GM21786 (cell line): ENCODE measurements around the gene IFITM10.
"Not testable (repeated sequence)": the region's sequence is repeated elsewhere in the genome, so short reads cannot be mapped to it uniquely, and the experiment has no call there.

Experiments used
- ATAC-seq: cut with Tn5 transposase; IDR thresholded peaks from one replicate; pipeline ENCODE4 v1.9.1; 2021; ENCODE audit not compliant: unreplicated experiment

The IFITM10 gene

DNA sequence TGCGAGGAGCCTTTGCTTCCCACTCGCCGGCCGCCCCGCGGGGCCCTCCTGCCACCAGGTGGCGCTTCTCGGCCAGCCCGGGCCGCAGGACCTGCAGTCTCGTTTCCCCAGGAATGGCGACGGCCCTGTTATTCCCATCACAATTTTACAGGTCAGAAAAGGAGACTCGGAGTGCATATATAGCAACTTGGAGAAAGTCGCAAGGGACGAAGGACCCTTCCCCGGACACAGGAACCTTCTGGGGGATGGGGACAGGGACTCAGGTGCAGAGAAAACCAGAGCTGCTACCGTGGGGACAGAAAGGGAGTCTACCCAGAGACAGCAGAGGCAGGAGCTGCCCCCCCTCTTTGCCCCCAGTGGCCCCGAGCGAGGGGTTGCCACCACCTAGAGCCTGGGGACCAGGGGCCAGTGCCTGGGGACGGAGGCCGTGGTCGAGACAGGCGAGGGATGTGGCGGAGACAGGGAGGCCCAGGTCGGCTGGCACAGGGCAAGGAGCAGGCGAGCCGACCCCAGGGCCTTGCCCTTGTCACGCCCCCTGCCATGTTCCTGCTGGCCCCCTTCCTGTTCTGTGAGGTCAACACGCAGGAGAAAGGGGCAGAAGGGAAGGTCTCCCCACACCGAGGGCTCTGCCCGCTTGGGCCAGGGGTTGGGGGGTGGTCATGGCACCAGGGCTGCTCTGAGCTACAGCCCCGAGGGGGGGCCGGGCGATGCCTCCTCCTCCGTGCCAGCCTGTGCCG lies 56.9 kb downstream of the IFITM10 start:
- ATAC-seq = no peak

DNA sequence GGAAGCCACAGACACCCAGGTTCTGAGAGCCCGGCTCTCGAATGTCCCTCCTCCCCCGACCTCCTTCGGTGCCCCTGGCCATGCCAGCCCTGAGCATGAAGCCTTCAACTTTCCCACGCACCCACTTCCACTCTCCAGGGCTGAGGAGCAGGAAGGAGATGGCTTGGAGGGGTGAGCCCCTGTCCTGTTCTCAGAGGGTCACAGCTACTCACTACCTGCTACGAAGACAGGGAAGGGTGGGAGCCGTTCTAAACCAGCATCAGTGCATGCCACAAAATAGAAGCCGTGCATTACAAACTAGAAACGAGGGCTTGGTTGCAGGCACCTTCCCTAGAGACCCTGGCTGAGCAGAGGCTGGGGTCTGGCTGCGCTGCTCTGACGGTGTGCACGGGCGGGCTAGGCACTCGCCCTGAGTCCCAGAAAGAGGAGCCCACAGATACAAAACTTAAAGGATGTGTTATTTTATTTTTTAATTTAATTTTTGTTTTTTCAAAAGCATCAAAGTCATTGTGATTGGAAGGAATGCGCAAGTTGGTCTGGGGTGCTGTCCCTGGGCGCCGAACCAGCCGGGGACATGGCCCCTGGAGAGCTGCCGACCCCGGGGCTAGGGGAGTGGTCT lies 57.6 kb downstream of the IFITM10 start:
- no peak for ATAC-seq

- no peak for ATAC-seq
Measured at GRCh38 chr11:1691878-1692707, 58.3 kb downstream of the IFITM10 start.

- ATAC-seq = no peak
Measured at GRCh38 chr11:1691026-1691877, 59.1 kb downstream of the IFITM10 start.

DNA sequence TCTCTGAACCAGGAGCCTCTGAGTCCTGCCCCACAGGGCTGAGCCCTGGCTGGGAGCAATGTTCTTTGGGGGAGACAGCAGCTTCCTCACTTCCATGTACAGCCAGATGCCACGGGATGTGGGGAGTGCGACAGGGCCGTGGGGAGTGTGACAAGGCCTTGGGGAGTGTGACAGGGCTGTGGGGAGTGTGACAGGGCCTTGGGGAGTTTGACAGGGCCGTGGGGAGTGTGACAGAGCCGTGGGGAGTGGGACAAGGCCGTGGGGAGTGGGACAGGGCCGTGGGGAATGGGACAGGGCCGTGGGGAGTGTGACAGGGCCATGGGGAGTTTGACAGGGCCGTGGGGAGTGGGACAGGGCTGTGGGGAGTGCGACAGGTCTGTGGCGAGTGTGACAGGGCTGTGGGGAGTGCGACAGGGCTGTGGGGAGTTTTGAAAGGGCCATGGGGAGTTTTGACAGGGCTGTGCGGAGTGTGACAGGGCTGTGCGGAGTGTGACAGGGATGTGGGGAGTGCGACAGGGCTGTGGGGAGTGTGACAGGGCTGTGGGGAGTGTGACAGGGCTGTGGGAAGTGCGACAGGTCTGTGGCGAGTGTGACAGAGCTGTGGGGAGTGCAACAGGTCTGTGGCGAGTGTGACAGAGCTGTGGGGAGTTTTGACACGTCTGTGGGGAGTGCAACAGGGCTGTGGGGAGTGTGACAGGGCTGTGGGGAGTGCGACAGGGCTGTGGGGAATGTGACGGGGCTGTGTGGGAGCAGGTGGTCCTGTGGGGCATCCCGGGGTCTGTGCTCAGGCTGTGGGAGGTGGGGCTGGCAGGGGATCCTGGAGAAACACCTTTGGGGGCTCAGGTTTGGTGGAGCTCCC lies 60.0 kb downstream of the IFITM10 start:
- no peak for ATAC-seq

DNA sequence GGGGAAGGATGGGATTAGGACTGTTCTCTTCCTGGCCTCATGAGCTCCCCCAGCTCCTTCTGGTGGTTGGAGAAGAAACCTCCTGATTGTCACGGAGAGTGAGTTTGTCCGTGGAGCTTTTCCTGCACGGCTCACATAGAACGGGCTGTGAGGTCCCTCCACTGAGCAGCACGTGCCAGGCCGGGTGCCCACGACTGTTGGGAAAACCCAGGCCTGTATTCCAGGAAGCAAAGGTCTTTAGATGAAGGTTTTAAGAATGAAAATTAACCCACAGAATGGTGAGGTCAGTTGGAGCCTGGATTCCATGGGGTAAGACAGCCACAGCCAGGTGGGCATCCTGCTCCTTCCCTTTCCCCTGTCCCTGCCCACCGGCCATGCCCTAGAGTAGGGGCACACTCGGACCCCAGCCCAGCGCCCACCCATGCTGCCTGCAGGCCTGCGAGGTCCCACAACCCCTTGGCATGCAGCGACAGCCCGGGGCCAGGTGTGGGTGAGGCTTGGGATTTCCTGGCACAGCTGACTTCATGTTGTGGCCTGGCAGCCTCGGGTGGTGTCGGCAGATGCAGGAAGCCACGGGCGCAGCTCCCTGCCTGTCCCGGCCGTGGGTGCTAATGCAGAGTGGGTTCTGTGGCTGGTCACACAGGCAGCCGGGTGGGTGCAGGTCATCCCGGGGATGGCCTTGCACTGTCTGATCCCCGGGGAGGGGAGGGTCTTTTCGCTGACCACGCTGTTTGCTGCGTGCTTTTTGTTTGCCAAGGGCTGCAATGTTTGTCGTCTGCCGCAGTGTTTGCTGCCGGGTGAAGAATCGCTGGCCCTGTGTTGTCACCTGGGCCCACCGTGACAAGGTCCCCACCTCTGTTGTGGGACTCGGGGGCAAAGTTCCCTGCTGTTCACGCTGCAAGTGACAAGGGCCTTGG lies 60.9 kb downstream of the IFITM10 start:
- ATAC-seq = not testable (repeated sequence)

DNA sequence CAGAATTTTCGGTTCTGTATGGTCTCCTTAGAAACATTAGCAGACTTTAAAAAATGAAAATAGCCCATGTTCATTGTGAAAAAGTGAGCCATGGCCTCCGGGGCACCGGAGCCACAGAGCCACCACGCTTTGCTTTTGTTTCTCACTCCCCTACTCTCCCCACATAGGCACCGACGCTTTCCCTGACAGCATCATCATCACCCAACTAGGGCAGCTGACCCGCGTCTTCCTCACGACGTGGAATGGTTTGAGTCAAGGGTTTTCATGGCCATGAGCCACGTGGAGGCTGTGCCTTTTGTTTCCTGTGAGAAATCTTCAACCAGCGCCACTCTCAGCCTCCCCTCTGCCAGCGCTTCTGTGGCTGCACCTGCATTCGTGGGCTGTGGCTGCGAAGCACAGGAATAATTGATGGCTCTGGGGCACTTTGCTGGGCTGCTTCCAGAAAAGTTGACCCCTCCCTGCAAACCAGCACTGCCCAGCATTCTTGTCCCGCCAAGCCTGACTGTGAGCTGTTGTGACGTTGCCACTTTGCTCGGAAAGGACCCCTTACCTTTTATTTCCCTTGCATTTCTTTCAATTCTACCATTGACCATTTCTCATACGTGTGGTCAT lies 62.0 kb downstream of the IFITM10 start:
- ATAC-seq = not testable (repeated sequence)

DNA sequence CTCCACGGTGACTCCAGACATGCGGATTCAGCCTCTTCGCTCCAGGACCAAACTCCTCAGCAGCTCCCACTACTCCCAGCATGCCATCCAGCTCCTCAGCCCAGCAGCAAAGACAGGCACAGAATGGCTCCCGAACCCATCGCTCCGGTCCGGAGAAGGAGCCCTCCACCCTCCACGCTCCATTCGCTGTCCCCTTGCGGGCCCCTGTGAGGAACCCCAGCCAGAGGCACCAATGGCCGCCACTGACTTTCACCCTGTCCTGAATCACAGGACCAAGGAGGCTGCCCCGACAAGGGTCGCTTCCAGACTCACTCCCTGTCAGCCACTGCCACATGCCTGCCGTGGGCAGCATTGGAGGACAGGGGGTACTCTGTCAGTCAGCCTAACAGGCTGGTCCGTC lies 64.2 kb downstream of the IFITM10 start:
- ATAC-seq = not testable (repeated sequence)

DNA sequence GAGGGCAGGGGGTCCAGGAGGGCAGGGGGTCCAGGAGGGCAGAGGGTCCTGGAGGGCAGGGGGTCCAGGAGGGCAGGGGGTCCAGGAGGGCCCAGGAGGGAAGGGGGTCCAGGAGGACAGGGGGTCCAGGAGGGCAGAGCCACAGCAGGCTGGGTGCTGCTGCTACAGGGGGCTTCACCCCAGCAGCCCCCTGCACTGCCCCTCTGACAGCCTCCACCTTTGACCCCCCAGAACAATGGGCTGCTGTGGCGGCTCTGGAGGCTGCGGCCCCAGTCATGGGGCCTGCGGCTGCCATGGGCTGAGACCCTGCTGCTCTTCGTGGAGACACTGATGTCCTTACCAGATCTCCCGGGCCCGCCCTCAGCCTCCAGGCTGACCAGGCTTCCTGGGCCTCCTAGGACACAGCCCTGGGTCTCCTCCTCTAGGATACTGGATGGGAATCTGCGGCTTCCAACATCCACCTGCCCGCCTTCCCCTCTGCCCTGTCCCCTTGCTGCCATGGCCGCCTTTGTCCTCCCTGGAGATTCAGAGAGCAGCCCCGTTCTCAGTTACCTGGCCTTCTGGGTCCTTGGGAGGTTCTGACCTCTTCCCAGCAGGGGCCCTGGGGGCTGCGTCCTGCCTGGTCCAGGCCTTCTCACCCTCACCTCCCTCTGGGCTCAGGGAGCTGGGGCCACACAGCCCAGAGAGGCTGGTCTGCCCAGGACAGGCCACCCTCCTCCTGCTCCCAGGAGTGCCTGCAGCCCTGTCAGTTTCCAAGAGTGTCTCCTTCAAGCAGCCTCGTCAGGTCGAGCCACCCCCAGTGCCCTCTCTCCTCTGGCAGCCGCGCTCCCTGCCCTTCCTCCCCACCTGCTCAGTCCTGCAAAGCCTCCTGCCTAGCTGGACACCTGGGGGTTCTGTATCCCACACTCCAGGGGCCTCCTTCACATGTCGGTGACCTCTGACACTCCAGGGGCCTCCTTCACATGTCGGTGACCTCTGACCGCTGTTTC lies 65.2 kb downstream of the IFITM10 start:
- not testable (repeated sequence) for ATAC-seq

GRCh38 chr11:1683904-1684572 lies 66.4 kb downstream of the IFITM10 start:
- not testable (repeated sequence) for ATAC-seq

GRCh38 chr11:1683216-1683615 lies 67.2 kb downstream of the IFITM10 start:
- ATAC-seq = not testable (repeated sequence)
